Measurements from ENCODE around the gene PCP2.

GRCh38 chr19:7655581-7655980, 22.1 kb upstream of the PCP2 start:
- no peak for TF ChIP-seq POLR2A (IDR thresholded peaks at IDR 0.05; ENCODE audit: low read length)
- TF ChIP-seq GATA1 (IDR thresholded peaks at IDR 0.05; ENCODE audit: low read depth, low read length) = no peak

All from erythroblast (primary cell).